ENCODE results near the gene EML5. TPM values are rescaled to one million over a fixed set of nuclear protein-coding genes. Genes with fewer than 3 reads are reported as not detected.
A peak's percentile ranks its signal among the peaks of the same experiment; 100 is the strongest.

Gene EML5
- total and polyA plus RNA-seq, 2 of the 13 experiments (the other 11 are each of a cell fraction or from before 2014, with no cell fraction given) = 0.11 TPM; not detected in 1

- TF ChIP-seq, protein P1, sequence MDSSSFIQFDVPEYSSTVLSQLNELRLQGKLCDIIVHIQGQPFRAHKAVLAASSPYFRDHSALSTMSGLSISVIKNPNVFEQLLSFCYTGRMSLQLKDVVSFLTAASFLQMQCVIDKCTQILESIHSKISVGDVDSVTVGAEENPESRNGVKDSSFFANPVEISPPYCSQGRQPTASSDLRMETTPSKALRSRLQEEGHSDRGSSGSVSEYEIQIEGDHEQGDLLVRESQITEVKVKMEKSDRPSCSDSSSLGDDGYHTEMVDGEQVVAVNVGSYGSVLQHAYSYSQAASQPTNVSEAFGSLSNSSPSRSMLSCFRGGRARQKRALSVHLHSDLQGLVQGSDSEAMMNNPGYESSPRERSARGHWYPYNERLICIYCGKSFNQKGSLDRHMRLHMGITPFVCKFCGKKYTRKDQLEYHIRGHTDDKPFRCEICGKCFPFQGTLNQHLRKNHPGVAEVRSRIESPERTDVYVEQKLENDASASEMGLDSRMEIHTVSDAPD (CRISPR knock-in tag; IDR thresholded peaks at IDR 0.05) = no peak
- no peak for TF ChIP-seq ZNF614 (CRISPR knock-in tag; IDR thresholded peaks at IDR 0.05; ENCODE audit: borderline replicate concordance)
- TF ChIP-seq POLR2AphosphoS2 (IDR thresholded peaks at IDR 0.05; ENCODE audit: low read depth, low read length) = no peak
- TF ChIP-seq KDM4B (CRISPR knock-in tag; IDR thresholded peaks at IDR 0.05) = no peak
- no peak for TF ChIP-seq EZH2 (conservative IDR thresholded peaks at IDR 0.05; ENCODE audit: low read depth, low read length)
- no peak for TF ChIP-seq NAIF1 (CRISPR knock-in tag; IDR thresholded peaks at IDR 0.05; ENCODE audit: borderline replicate concordance)
- no peak for TF ChIP-seq ZKSCAN8 (CRISPR knock-in tag; IDR thresholded peaks at IDR 0.05; ENCODE audit: borderline replicate concordance)
- TF ChIP-seq NFE2 (CRISPR knock-in tag; IDR thresholded peaks at IDR 0.05) = no peak
- no peak for TF ChIP-seq ZNF543 (CRISPR knock-in tag; IDR thresholded peaks at IDR 0.05)
- 0 out of 2 replicates have a peak, but pooled peaks have one; percentile 24 for TF ChIP-seq MIER2 (CRISPR knock-in tag; IDR thresholded peaks at IDR 0.05)
- no peak for TF ChIP-seq PPARG (CRISPR knock-in tag; conservative IDR thresholded peaks at IDR 0.05)
- TF ChIP-seq FOXK2 (IDR thresholded peaks at IDR 0.05) = no peak
- TF ChIP-seq ATAD3A (CRISPR knock-in tag; IDR thresholded peaks at IDR 0.05) = no peak
- no peak for TF ChIP-seq HNF1A (IDR thresholded peaks at IDR 0.05; ENCODE audit: low read depth)
- no peak for TF ChIP-seq HNF1A (CRISPR knock-in tag; IDR thresholded peaks at IDR 0.05; ENCODE audit: borderline replicate concordance)
- TF ChIP-seq, protein P2, sequence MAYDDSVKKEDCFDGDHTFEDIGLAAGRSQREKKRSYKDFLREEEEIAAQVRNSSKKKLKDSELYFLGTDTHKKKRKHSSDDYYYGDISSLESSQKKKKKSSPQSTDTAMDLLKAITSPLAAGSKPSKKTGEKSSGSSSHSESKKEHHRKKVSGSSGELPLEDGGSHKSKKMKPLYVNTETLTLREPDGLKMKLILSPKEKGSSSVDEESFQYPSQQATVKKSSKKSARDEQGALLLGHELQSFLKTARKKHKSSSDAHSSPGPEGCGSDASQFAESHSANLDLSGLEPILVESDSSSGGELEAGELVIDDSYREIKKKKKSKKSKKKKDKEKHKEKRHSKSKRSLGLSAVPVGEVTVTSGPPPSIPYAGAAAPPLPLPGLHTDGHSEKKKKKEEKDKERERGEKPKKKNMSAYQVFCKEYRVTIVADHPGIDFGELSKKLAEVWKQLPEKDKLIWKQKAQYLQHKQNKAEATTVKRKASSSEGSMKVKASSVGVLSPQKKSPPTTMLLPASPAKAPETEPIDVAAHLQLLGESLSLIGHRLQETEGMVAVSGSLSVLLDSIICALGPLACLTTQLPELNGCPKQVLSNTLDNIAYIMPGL (CRISPR knock-in tag; IDR thresholded peaks at IDR 0.05; ENCODE audit: borderline replicate concordance in 1 of 2, low read depth in 1 of 2) = 0 out of 4 replicates have a peak, but pooled peaks of 1 of the 2 experiments have one; percentile 20
- TF ChIP-seq ZFP62 (CRISPR knock-in tag; IDR thresholded peaks at IDR 0.05) = no peak
- TF ChIP-seq ZNF607 (CRISPR knock-in tag; IDR thresholded peaks at IDR 0.05; ENCODE audit: borderline replicate concordance) = no peak
- TF ChIP-seq, protein P3, sequence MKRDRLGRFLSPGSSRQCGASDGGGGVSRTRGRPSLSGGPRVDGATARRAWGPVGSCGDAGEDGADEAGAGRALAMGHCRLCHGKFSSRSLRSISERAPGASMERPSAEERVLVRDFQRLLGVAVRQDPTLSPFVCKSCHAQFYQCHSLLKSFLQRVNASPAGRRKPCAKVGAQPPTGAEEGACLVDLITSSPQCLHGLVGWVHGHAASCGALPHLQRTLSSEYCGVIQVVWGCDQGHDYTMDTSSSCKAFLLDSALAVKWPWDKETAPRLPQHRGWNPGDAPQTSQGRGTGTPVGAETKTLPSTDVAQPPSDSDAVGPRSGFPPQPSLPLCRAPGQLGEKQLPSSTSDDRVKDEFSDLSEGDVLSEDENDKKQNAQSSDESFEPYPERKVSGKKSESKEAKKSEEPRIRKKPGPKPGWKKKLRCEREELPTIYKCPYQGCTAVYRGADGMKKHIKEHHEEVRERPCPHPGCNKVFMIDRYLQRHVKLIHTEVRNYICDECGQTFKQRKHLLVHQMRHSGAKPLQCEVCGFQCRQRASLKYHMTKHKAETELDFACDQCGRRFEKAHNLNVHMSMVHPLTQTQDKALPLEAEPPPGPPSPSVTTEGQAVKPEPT (CRISPR knock-in tag; IDR thresholded peaks at IDR 0.05; ENCODE audit: low read depth) = no peak
- no peak for TF ChIP-seq SRY (CRISPR knock-in tag; IDR thresholded peaks at IDR 0.05)
- 0 out of 2 replicates have a peak, but pooled peaks have one; percentile 41 for TF ChIP-seq MXD4 (CRISPR knock-in tag; IDR thresholded peaks at IDR 0.05)
- TF ChIP-seq MYNN (CRISPR knock-in tag; IDR thresholded peaks at IDR 0.05; ENCODE audit: low read depth) = no peak
Measured at GRCh38 chr14:88667555-88668273, 125.0 kb downstream of the EML5 start (continued).
